Esophagus mucosa (tissue), 1 donor: ENCODE data around the gene GPC4. TPM values are rescaled to one million over a fixed set of nuclear protein-coding genes. Genes with fewer than 3 reads are reported as not detected.
"Not testable (repeated sequence)": the region's sequence is repeated elsewhere in the genome, so short reads cannot be mapped to it uniquely, and the experiment has no call there.

Experiments
- ATAC-seq: fragments of 200-7000 bp; cut with Tn5 transposase; one replicate; pipeline ENCODE4 v1.9.1; 2020
- total RNA-seq: library from RNA; stranded (reverse); gene quantifications from one replicate; pipeline ENCODE4 v1.2.4, GENCODE V29; 2023
- donor health status: DM: yes; HTN: yes; CAD: no.

Gene GPC4
- total RNA-seq, 1 donor from 2014 or later, result 2.7 TPM

- no peak for ATAC-seq
Observed at GRCh38 chrX:133305348-133305747, 109.9 kb downstream of the GPC4 start.

GRCh38 chrX:133302775-133303445 is 112.4 kb downstream of the GPC4 start:
- ATAC-seq, result no peak

- ATAC-seq, result no peak
Observed at GRCh38 chrX:133300591-133300990, 114.7 kb downstream of the GPC4 start.

- no peak for ATAC-seq
Observed at GRCh38 chrX:133297284-133297683, 118.0 kb downstream of the GPC4 start.

- no peak for ATAC-seq
Observed at GRCh38 chrX:133294126-133294525, 121.2 kb downstream of the GPC4 start.

- no peak for ATAC-seq
Observed at GRCh38 chrX:133290076-133290475, 125.2 kb downstream of the GPC4 start.

- ATAC-seq, result no peak
Observed at GRCh38 chrX:133287860-133288259, 127.4 kb downstream of the GPC4 start.

- ATAC-seq, result no peak
Observed at GRCh38 chrX:133285341-133285740, 129.9 kb downstream of the GPC4 start.

- ATAC-seq, result not testable (repeated sequence)
Observed at GRCh38 chrX:133279112-133279730, 136.1 kb downstream of the GPC4 start.

- no peak for ATAC-seq
Observed at GRCh38 chrX:133273180-133273579, 142.1 kb downstream of the GPC4 start.

- no peak for ATAC-seq
Observed at GRCh38 chrX:133269168-133269567, 146.1 kb downstream of the GPC4 start.

GRCh38 chrX:133267621-133268020 is 147.7 kb downstream of the GPC4 start:
- no peak for ATAC-seq

GRCh38 chrX:133265331-133265730 is 150.0 kb downstream of the GPC4 start:
- ATAC-seq, result no peak

GRCh38 chrX:133258481-133258880 is 156.8 kb downstream of the GPC4 start:
- peak; percentile 82 for ATAC-seq

GRCh38 chrX:133254666-133255065 is 160.6 kb downstream of the GPC4 start:
- ATAC-seq, result peak; percentile 69

GRCh38 chrX:133251204-133251603 is 164.1 kb downstream of the GPC4 start:
- ATAC-seq, result no peak

- no peak for ATAC-seq
Observed at GRCh38 chrX:133250184-133251100, 164.8 kb downstream of the GPC4 start.

Other genes with a start within 250 kb of the GPC4 start
- gene TFDP3, start 197.1 kb downstream of the GPC4 start, total RNA-seq, result not detected